ENCODE measurements around the gene KIF14.

KIF14 gene, protein sequence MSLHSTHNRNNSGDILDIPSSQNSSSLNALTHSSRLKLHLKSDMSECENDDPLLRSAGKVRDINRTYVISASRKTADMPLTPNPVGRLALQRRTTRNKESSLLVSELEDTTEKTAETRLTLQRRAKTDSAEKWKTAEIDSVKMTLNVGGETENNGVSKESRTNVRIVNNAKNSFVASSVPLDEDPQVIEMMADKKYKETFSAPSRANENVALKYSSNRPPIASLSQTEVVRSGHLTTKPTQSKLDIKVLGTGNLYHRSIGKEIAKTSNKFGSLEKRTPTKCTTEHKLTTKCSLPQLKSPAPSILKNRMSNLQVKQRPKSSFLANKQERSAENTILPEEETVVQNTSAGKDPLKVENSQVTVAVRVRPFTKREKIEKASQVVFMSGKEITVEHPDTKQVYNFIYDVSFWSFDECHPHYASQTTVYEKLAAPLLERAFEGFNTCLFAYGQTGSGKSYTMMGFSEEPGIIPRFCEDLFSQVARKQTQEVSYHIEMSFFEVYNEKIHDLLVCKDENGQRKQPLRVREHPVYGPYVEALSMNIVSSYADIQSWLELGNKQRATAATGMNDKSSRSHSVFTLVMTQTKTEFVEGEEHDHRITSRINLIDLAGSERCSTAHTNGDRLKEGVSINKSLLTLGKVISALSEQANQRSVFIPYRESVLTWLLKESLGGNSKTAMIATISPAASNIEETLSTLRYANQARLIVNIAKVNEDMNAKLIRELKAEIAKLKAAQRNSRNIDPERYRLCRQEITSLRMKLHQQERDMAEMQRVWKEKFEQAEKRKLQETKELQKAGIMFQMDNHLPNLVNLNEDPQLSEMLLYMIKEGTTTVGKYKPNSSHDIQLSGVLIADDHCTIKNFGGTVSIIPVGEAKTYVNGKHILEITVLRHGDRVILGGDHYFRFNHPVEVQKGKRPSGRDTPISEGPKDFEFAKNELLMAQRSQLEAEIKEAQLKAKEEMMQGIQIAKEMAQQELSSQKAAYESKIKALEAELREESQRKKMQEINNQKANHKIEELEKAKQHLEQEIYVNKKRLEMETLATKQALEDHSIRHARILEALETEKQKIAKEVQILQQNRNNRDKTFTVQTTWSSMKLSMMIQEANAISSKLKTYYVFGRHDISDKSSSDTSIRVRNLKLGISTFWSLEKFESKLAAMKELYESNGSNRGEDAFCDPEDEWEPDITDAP (N-terminal part only)

DNA sequence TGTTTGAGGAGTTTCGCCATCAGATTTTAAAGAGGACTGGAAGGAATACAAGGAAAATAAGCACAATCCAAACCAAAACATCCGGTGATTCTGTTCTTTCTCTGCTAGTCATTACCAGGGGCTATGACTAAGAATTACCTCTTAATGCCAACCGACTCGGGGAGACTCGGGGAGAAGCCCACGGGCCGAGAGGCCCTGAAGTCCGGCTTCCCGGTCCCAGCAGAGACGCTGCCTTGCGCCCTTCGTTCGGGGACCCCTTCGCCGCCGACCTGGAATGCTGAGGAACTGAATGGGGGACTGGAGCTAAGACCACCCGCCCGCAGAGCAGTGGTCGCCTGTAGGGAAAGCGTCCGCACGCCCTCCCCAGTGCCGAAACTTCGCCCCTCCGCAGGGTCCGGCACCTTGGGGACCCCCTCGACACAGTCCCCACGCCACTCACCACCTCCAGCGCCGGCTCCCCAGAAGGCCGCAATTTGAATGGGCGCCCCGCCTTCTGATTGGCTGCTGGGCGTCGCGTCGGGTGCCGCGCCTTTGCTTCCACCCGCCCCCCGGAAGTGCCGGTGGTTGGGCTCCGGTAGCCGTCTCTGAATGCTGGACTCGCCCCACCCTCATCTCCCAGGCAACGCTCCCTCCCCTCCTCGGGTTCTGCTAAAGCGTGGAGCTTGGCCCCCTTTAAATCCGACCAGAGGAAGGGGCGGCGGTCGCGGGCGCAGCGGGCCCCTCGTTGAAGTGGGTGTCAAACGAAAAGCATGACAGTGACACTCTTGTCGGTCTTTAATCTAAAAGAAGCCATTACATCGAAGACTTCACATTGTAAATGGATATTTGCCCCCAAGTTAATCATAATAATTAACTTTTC is at the start of gene KIF14:
Gene KIF14 (minus strand): TSS at position 479 of the 859 bp plus-strand sequence. CDS start 2,028 bp downstream, outside the sequence.
- DNase-seq (ENCODE audit: low spot score): peak; percentile 99

- peak; percentile 98 for DNase-seq (ENCODE audit: low spot score)
These were observed 49.0 kb upstream of the KIF14 start, which contains the start of gene DDX59 for GRCh38 chr1:200669314-200670241. DDX59 (minus strand) TSS chr1:200669907; CDS start chr1:200666740, 3,167 bp downstream.

GRCh38 chr1:200668514-200669313 is 48.2 kb upstream of the KIF14 start:
- DNase-seq (ENCODE audit: low spot score): no peak

- no peak for DNase-seq (ENCODE audit: low spot score)
These were observed 45.8 kb upstream of the KIF14 start for GRCh38 chr1:200666309-200666708.

DNA sequence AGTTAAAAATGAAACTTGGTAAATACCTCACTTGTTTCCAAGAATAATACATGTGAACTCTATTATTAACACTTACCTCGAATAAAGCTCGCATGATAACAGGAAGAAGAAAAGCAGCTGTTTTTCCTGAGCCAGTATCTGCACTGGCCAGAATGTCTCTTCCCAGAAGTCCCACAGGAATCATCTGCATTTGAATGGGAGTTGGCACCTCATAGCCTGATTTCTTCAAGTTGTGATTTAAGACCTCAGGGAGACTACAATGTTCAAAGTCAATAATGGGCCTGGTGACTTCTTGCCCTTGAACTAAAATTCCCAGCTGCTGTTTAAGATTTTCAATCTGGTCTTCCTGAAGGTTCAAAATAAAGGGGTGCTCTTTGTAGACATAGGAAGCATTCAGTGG is 45.3 kb upstream of the KIF14 start:
- no peak for DNase-seq (ENCODE audit: low spot score)

GRCh38 chr1:200660719-200661118 is 40.2 kb upstream of the KIF14 start:
- peak; percentile 14 for DNase-seq (ENCODE audit: low spot score)

DNA sequence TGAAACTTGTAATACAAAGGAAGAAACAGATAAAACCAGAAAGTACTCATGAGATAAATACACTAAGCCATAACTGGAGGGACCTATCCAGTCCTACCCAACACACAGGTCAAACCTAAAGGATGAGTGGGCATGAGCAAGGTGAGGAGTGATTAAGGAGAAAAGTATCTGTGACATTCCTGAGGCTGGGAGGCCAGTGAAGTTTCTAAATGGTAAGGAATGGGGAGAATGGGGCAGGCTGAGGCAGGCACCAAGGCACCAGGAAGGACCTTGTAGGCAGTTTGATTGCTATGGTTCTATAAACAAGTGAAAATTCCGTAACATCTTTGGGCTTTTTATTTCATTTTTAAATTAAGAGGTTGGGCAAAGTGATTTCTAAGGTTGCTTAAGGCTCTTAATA is 38.7 kb upstream of the KIF14 start:
- DNase-seq (ENCODE audit: low spot score): peak; percentile 9

- DNase-seq (ENCODE audit: low spot score): no peak
These were observed 37.7 kb upstream of the KIF14 start for GRCh38 chr1:200658037-200658818.

- no peak for DNase-seq (ENCODE audit: low spot score)
These were observed 34.1 kb upstream of the KIF14 start for GRCh38 chr1:200654660-200655059.

DNA sequence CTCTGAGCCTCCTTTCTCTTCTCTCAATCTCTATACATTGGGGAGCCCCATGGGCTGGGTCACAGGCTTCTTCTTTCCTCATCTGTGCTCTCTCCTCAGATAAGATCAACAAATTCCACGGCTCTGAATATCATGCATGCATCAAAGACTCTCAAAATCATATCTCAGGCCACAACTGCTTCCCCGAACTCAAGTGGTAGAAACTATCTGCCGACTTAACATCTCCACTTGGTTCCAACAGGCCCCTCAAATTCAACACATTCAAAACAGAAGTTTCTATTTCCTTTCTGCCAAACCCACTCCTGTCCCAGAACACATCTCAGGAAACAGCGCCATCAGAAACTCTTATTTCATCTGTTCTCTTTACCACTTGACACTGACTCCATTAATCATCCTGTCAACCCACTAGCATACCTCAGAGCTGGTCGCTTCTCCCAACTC is 32.5 kb upstream of the KIF14 start:
- DNase-seq (ENCODE audit: low spot score): no peak

DNA sequence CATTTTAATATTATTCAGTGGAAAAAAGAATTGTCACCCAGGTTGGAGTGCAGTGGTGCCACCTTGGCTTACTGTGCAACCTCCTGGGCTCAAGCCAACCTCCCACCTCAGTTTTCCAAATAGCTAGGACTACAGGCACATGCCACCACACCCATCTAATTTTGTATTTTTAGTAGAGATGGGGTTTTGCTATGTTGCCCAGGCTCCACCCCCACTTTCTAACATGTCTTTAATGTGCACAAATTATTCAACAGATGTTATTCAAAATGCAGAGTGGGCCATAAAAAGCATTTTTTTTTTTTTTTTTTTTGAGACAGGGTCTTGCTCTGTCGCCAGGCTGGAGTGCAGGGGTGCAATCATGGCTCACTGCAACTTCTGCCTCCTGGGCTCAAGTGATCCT is 31.8 kb upstream of the KIF14 start:
- DNase-seq (ENCODE audit: low spot score): no peak

DNA sequence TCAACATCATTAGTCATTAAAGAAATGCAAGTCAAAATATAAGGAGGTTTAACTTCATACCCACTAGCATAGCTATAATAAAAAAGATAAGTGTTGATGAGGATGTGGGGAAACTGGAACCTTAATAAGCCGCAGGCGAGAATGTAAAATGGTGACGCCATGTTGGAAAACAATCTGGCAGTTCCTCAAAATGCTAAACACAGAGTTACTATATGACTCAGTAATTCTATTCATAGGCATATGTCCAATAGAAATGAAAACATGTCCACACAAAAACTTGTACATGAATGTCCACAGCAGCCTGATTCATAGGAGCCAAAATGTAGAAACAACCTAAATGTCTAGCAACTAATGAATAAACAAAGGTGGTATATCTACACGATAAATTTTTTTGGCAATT is 26.0 kb upstream of the KIF14 start:
- DNase-seq (ENCODE audit: low spot score): no peak

DNA sequence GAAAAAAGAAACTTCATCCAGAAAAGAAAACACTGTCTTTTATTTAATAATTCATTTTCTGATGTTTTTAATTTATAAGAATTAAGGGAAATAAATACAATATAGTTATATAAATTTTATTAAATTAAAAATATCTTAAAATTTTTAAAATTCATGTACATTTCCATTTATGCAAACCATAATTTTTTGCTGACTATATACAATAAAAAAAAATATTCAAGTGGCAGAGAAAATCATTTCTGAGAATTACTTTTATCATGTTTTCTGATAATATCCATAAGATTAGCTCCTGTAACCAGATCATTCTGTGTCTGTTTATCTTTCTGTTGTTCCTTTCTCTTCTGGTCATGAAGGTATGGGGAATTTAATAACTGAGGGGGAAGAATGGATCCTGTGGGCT is 23.5 kb upstream of the KIF14 start:
- no peak for DNase-seq (ENCODE audit: low spot score)

DNA sequence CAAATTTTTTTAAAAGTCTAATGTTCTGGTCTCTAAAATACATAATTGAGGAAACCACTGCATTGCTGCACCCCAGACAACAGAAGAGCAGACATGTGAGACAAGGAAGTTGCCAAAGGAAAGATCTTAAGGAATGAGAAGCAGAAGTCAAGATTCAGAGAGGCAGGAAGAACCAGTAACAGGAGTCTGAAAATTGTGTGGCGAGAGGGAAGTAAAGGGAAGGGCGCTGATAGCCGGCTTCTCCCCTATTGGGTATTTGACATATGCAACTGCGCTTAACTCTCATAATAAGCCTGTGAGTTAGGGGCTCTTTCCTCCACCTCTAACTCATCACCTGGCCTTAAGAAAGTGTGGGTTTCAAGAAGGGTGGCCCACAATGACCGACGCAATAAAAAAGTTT is 21.9 kb upstream of the KIF14 start:
- no peak for DNase-seq (ENCODE audit: low spot score)

- DNase-seq (ENCODE audit: low spot score): peak; percentile 14
These were observed 20.4 kb upstream of the KIF14 start for GRCh38 chr1:200640963-200641401.

- DNase-seq (ENCODE audit: low spot score): no peak
These were observed 19.9 kb upstream of the KIF14 start for GRCh38 chr1:200640373-200640962.

GRCh38 chr1:200638073-200638472 is 17.5 kb upstream of the KIF14 start:
- no peak for DNase-seq (ENCODE audit: low spot score)

GRCh38 chr1:200636681-200637080 is 16.1 kb upstream of the KIF14 start:
- DNase-seq (ENCODE audit: low spot score): no peak

Data from AG20443 (cell line).